PFSK-1 (cell line): ENCODE results near the gene TTLL11.

Source experiments
- FOXP2 ChIP-seq: optimal IDR thresholded peaks from 2 replicates; pipeline ENCODE3; 2011; ENCODE audit warnings: borderline replicate concordance, control low read depth, inconsistent platforms; ENCODE audit not compliant: insufficient read depth; ENCODE audit errors: extremely low read length, extremely low read depth
- POLR2AphosphoS5 ChIP-seq: IDR thresholded peaks from 2 replicates; pipeline ENCODE4 v1.6.1; 2012; ENCODE audit warnings: low read depth, mild to moderate bottlenecking, control low read depth, low read length, moderate library complexity
- SIN3A ChIP-seq: IDR thresholded peaks from 2 replicates; pipeline ENCODE4 v1.6.1; 2012; ENCODE audit warnings: mild to moderate bottlenecking, low read length, moderate library complexity, borderline replicate concordance; ENCODE audit not compliant: insufficient read depth
- TAF1 ChIP-seq: IDR thresholded peaks from 2 replicates; pipeline ENCODE4 v1.6.1; 2012; ENCODE audit warnings: low read length, control low read depth, borderline replicate concordance; ENCODE audit not compliant: insufficient read depth
- TF ChIP-seq, protein P1 (sequence below), 2 experiments: IDR thresholded peaks; 2 replicates each; pipeline versions ENCODE4 v1.6.1 to v1.8.0; 2011 to 2012; ENCODE audit warnings: low read depth in 2 of 2, low read length in 2 of 2, control low read depth in 1 of 2, inconsistent platforms in 1 of 2, mild to moderate bottlenecking in 1 of 2, moderate library complexity in 1 of 2; ENCODE audit not compliant: insufficient read depth in 1 of 2

DNA sequence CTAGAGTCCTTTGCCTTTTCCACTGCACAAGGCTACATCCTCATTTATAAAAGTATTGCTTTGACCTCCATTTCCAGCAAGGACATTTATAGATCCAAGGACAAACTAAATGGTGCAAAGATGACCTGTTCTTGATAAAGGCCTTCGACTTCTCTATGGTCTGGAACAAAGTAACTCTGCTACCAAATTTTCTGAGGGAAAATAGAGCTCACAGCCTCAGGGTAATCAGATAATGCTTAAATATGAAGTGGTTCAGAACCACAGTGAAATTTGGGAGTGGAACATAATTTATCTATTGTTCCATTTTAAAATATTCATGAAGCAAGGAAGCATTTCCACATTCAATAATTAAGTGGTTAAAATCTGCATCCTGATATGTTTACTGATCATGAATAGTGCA is 137.5 kb downstream of the TTLL11 start:
- TF ChIP-seq POLR2AphosphoS5, result no peak
- TF ChIP-seq SIN3A, result no peak
- no peak for TF ChIP-seq TAF1
- TF ChIP-seq, protein P1, sequence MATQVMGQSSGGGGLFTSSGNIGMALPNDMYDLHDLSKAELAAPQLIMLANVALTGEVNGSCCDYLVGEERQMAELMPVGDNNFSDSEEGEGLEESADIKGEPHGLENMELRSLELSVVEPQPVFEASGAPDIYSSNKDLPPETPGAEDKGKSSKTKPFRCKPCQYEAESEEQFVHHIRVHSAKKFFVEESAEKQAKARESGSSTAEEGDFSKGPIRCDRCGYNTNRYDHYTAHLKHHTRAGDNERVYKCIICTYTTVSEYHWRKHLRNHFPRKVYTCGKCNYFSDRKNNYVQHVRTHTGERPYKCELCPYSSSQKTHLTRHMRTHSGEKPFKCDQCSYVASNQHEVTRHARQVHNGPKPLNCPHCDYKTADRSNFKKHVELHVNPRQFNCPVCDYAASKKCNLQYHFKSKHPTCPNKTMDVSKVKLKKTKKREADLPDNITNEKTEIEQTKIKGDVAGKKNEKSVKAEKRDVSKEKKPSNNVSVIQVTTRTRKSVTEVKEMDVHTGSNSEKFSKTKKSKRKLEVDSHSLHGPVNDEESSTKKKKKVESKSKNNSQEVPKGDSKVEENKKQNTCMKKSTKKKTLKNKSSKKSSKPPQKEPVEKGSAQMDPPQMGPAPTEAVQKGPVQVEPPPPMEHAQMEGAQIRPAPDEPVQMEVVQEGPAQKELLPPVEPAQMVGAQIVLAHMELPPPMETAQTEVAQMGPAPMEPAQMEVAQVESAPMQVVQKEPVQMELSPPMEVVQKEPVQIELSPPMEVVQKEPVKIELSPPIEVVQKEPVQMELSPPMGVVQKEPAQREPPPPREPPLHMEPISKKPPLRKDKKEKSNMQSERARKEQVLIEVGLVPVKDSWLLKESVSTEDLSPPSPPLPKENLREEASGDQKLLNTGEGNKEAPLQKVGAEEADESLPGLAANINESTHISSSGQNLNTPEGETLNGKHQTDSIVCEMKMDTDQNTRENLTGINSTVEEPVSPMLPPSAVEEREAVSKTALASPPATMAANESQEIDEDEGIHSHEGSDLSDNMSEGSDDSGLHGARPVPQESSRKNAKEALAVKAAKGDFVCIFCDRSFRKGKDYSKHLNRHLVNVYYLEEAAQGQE (IDR thresholded peaks at IDR 0.05; ENCODE audit: insufficient read depth in 1 of 2, low read depth in 2 of 2, low read length in 2 of 2), result no peak
- TF ChIP-seq FOXP2, result no peak
